Activated B cell treated with CpG ODN at 0.5 μM for 24 hours (primary cell): Measurements from ENCODE around the gene TIGD1. TPM values are rescaled to one million over a fixed set of nuclear protein-coding genes. Genes with fewer than 3 reads are reported as not detected.

Source experiments
- ATAC-seq: fragments of 200-7000 bp; cut with Tn5 transposase; one replicate; pipeline ENCODE4 v1.10.0; 2021; ENCODE audit warnings: low read depth, mild to moderate bottlenecking, moderate library complexity
- CTCF ChIA-PET: fragments of 350-600 bp; sonication (Branson Sonifier 250); formaldehyde crosslinking; loops from one replicate; lab custom pipeline; 2021; ENCODE audit warnings: antibody characterized with exemption; lab: Charles Lee
- POLR2A ChIA-PET: fragments of 350-600 bp; sonication (Branson Sonifier 250); formaldehyde crosslinking; loops from one replicate; lab custom pipeline; 2021; ENCODE audit warnings: antibody characterized with exemption; lab: Charles Lee
- DNase-seq: peaks from one replicate; pipeline ENCODE4 v3.0.0; 2022
- H3K27ac Mint-ChIP-seq: one replicate; pipeline ENCODE4 v1.8.0; 2020; ENCODE audit warnings: mixed read lengths
- H3K27me3 Mint-ChIP-seq: one replicate; pipeline ENCODE4 v1.8.0; 2021; ENCODE audit warnings: mixed read lengths
- H3K36me3 Mint-ChIP-seq: one replicate; pipeline ENCODE4 v1.8.0; 2021; ENCODE audit warnings: low read depth, mixed read lengths
- H3K4me1 Mint-ChIP-seq: one replicate; pipeline ENCODE4 v1.8.0; 2021; ENCODE audit warnings: mixed read lengths
- H3K4me3 Mint-ChIP-seq: one replicate; pipeline ENCODE4 v1.8.0; 2020; ENCODE audit warnings: mild to moderate bottlenecking, mixed read lengths
- H3K9me3 Mint-ChIP-seq: one replicate; pipeline ENCODE4 v1.8.0; 2020; ENCODE audit warnings: mixed read lengths
- intact Hi-C: fragments of 100-400 bp; cut with micrococcal nuclease; formaldehyde crosslinking; loops from one replicate; pipeline ENCODE4 v1.15.1; 2024
- total RNA-seq: library from RNA; stranded (reverse); gene quantifications from 2 replicates; pipeline ENCODE4 v1.2.3, GENCODE V29; 2022
- TF ChIP-seq, protein P1 (sequence below): fragments of 200-600 bp; IDR thresholded peaks from one replicate; pipeline ENCODE4 v1.8.0; 2022; ENCODE audit warnings: antibody characterized with exemption, mild to moderate bottlenecking

Gene TIGD1
- total RNA-seq, 1 donor from 2014 or later, result 8.8 TPM

DNA sequence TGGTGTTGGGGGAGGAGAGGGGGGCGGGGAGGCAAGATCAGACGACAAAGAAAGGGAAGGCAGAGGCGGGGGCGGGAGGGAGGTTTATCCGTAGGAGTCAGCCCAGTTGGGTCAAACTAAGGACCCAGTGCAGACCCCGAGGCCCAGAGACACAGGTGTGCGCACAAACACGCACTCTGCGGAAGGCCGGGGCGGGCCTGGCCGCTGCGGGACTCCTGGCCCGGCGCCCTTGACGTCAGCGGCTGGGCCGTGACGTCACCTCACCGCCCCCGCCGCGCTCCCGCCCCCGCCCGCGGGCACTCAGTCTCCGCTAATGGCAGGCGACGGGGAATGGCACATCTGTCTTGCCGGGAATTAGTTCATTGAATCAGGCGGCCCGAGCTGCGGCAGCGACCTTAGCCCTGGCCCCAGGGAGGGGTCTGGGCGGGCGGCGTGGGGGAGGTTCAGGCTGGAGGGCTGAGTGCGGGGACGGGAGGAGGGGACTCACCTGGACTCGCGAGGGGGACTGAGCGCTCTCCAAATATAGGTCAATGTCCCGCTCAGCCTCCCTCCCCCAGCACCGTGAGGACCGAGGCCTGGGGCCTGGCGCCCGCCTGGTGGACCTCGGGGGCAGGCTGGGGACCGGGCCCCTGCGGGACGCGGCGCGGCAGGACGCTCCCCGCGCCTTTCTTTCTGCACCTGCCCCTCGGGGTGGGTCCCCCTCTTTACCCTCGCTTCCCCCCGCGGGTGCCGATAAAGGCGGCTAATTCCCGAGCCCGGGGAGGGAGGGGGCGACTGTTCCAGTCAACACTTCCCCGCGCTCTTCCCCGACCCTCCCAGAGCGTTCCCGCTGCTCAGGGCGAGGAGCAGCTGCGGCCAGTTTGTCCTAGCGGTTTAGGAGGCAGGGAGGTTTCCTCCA, 47.2 kb downstream of the TIGD1 start:
- peak; percentile 50 for ATAC-seq
- Mint-ChIP-seq H3K27me3 (peaks cover 45% of the 10 kb centered on the region), H3K9me3 (no peaks in the 10 kb centered on the region), H3K4me3 (peak overlapping the region; percentile 50), H3K27ac (no peak overlapping the region), H3K36me3 (no peaks in the 10 kb centered on the region), H3K4me1 (peaks cover 8% of the 10 kb centered on the region)
- TF ChIP-seq, protein P1, sequence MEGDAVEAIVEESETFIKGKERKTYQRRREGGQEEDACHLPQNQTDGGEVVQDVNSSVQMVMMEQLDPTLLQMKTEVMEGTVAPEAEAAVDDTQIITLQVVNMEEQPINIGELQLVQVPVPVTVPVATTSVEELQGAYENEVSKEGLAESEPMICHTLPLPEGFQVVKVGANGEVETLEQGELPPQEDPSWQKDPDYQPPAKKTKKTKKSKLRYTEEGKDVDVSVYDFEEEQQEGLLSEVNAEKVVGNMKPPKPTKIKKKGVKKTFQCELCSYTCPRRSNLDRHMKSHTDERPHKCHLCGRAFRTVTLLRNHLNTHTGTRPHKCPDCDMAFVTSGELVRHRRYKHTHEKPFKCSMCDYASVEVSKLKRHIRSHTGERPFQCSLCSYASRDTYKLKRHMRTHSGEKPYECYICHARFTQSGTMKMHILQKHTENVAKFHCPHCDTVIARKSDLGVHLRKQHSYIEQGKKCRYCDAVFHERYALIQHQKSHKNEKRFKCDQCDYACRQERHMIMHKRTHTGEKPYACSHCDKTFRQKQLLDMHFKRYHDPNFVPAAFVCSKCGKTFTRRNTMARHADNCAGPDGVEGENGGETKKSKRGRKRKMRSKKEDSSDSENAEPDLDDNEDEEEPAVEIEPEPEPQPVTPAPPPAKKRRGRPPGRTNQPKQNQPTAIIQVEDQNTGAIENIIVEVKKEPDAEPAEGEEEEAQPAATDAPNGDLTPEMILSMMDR, result no peak
- ChIA-PET CTCF (no interaction called here), POLR2A (no interaction called here)
- intact Hi-C loops, result no loop called here
- DNase-seq, result peak; percentile 39

DNA sequence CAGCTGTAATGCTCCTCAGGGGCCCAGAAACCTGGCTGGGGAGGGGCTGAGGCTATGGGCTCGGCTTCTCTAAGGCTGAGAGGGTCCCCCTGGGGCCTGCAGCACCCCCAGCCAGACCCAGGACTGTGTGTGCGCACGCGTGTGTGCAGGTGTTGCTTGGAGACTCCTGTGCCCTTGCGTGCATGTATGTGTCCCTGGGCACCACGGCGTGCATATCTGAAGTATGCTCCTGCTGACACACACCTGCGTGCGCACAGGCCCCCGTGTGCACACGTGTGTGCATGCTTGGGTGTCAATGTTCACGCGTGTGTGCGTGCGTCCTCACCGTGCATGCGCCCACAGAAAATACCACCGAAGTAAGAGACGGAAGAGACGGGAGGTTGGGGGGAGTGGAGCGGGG, 47.8 kb downstream of the TIGD1 start:
- TF ChIP-seq, protein P1, result no peak
- Mint-ChIP-seq H3K27ac (no peak overlapping the region), H3K4me3 (peak overlapping the region; percentile 74), H3K4me1 (peaks cover 8% of the 10 kb centered on the region), H3K36me3 (no peaks in the 10 kb centered on the region), H3K9me3 (no peaks in the 10 kb centered on the region), H3K27me3 (peaks cover 46% of the 10 kb centered on the region)
- ATAC-seq, result peak; percentile 47
- intact Hi-C loops, result no loop called here
- ChIA-PET CTCF (no interaction called here), POLR2A (no interaction called here)
- DNase-seq, result no peak

GRCh38 chr2:232501794-232502390, 48.5 kb downstream of the TIGD1 start:
- H3K27me3 Mint-ChIP-seq, result peaks cover 43% of the 10 kb centered on the region
- ChIA-PET POLR2A (no interaction called here), CTCF (no interaction called here)
- H3K36me3 Mint-ChIP-seq, result no peaks in the 10 kb centered on the region
- no peaks in the 10 kb centered on the region for H3K9me3 Mint-ChIP-seq
- no peak for DNase-seq
- no peak overlapping the region for H3K4me3 Mint-ChIP-seq
- ATAC-seq, result no peak
- H3K27ac Mint-ChIP-seq, result no peak overlapping the region
- peaks cover 8% of the 10 kb centered on the region for H3K4me1 Mint-ChIP-seq
- intact Hi-C loops, result no loop called here
- TF ChIP-seq, protein P1, result no peak

DNA sequence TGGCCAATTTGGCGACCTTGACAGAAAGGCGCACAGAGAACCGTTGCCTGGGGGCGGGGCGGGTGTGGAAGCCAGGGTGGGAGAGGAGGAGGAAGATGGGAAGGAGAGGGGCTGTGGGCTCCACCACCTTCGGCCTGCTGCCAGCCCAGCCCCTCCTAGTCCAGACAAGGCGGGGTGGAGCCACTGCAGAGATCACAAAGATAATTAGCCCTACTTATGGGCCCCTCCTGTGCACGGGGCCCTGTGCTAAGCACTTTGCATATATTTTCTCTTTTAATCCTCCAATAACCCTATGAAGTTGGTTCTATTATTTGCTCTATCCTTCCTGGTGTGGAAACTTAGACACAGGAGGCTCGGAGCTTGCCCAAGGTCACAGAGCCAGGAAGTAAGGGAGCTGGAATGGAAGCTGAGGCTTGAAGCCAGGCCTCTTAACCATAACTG, 49.0 kb downstream of the TIGD1 start:
- Mint-ChIP-seq H3K27me3 (peaks cover 43% of the 10 kb centered on the region), H3K9me3 (no peaks in the 10 kb centered on the region), H3K36me3 (no peaks in the 10 kb centered on the region), H3K27ac (no peak overlapping the region), H3K4me1 (peaks cover 8% of the 10 kb centered on the region), H3K4me3 (no peak overlapping the region)
- no peak for ATAC-seq
- POLR2A ChIA-PET, result no interaction called here
- CTCF ChIA-PET, result no interaction called here
- intact Hi-C loops, result no loop called here
- no peak for DNase-seq
- TF ChIP-seq, protein P1, result no peak

DNA sequence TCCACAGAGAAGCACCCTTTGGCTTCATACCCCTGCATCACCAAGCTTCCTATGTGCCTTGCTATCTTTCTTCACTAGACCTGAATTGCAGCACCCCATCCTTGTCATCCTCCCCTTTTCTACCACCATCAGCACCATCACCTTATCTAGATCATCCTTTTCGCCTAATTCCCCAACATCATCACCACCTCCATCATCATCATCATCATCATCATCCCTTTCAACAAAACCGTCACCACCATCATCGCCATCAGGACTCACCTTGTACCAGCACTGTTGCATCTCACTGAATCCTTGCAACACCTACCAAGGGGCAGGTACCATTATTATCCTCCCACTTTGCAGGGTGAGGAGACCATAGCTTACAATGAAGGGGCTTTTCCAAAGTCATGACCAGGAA, 51.9 kb downstream of the TIGD1 start:
- CTCF ChIA-PET, result no interaction called here
- ATAC-seq, result no peak

More for the DNA sequence above, 51.9 kb downstream of the TIGD1 start:
- no peak for DNase-seq
- TF ChIP-seq, protein P1, result no peak
- POLR2A ChIA-PET, result no interaction called here
- intact Hi-C loops, result no loop called here
- peaks cover 27% of the 10 kb centered on the region for H3K27me3 Mint-ChIP-seq
- no peak overlapping the region for H3K27ac Mint-ChIP-seq
- peaks cover 4% of the 10 kb centered on the region for H3K4me1 Mint-ChIP-seq
- H3K9me3 Mint-ChIP-seq, result no peaks in the 10 kb centered on the region
- H3K4me3 Mint-ChIP-seq, result no peak overlapping the region
- no peaks in the 10 kb centered on the region for H3K36me3 Mint-ChIP-seq
